ENCODE data around the gene CDH5.

- no peak for TF ChIP-seq CTCF (conservative IDR thresholded peaks at IDR 0.05; ENCODE audit: low read depth, low read length)
- TF ChIP-seq EZH2 (IDR thresholded peaks at IDR 0.05; ENCODE audit: low read length, unreplicated experiment), result no peak
Observed at GRCh38 chr16:66439051-66439730, 72.7 kb downstream of the CDH5 start.

Measured in PC-3 (cell line).